Astrocyte (in vitro differentiated cells and primary cell): ENCODE data around the gene SERPINB13. TPM values are rescaled to one million over a fixed set of nuclear protein-coding genes. Genes with fewer than 3 reads are reported as not detected.
"Not testable (repeated sequence)": the region's sequence is repeated elsewhere in the genome, so short reads cannot be mapped to it uniquely, and the experiment has no call there.

Experiments
- DNase-seq: peaks from one replicate; pipeline ENCODE4 v3.0.0-alpha.2; 2010; ENCODE audit warnings: low read depth
- FAIRE-seq: peaks from 2 replicates; lab custom pipeline; 2011; peaks lifted over from hg19 to GRCh38; lab: Jason Lieb, UNC
- H2AFZ ChIP-seq: 2 replicates; pipeline ENCODE4 v1.6.0; 2012; ENCODE audit warnings: low read depth, low read length, inconsistent platforms
- H3K27ac ChIP-seq: 2 replicates; pipeline ENCODE4 v1.5.1; 2011; ENCODE audit warnings: low read depth, low read length, inconsistent platforms
- H3K27me3 ChIP-seq: 2 replicates; pipeline ENCODE4 v1.6.0; 2011; ENCODE audit warnings: low read length, inconsistent platforms; ENCODE audit not compliant: insufficient read depth
- H3K36me3 ChIP-seq: 2 replicates; pipeline ENCODE4 v1.5.1; 2011; ENCODE audit warnings: low read length, inconsistent platforms; ENCODE audit not compliant: insufficient read depth
- H3K4me1 ChIP-seq: 2 replicates; pipeline ENCODE4 v1.5.1; 2011; ENCODE audit warnings: low read length, inconsistent platforms; ENCODE audit not compliant: insufficient read depth
- H3K4me2 ChIP-seq: 2 replicates; pipeline ENCODE4 v1.6.0; 2012; ENCODE audit warnings: low read length, inconsistent platforms
- H3K4me3 ChIP-seq: 2 replicates; pipeline ENCODE4 v1.5.1; 2011; ENCODE audit warnings: low read depth, mild to moderate bottlenecking, low read length, inconsistent platforms; ENCODE audit not compliant: insufficient read depth
- H3K79me2 ChIP-seq: 2 replicates; pipeline ENCODE4 v1.6.0; 2012; ENCODE audit warnings: mild to moderate bottlenecking, low read length, inconsistent platforms; ENCODE audit not compliant: insufficient read depth
- H3K9ac ChIP-seq: 2 replicates; pipeline ENCODE4 v1.6.0; 2012; ENCODE audit warnings: mild to moderate bottlenecking, low read length, inconsistent platforms
- H3K9me3 ChIP-seq: 2 replicates; pipeline ENCODE4 v1.5.1; 2012; ENCODE audit warnings: low read depth, mild to moderate bottlenecking, low read length, inconsistent platforms; ENCODE audit not compliant: insufficient read depth
- H4K20me1 ChIP-seq: 2 replicates; pipeline ENCODE4 v1.6.0; 2012; ENCODE audit warnings: low read length, inconsistent platforms; ENCODE audit not compliant: insufficient read depth
- H3K27ac Mint-ChIP-seq: one replicate; pipeline ENCODE4 v1.8.0; 2021; ENCODE audit warnings: mild to moderate bottlenecking, mixed read lengths; ENCODE audit not compliant: unreplicated experiment
- H3K27me3 Mint-ChIP-seq: one replicate; pipeline ENCODE4 v1.8.0; 2021; ENCODE audit warnings: low read depth, mixed read lengths; ENCODE audit not compliant: unreplicated experiment
- H3K36me3 Mint-ChIP-seq: one replicate; pipeline ENCODE4 v1.8.0; 2021; ENCODE audit warnings: low read depth, mixed read lengths; ENCODE audit not compliant: unreplicated experiment
- H3K4me1 Mint-ChIP-seq: one replicate; pipeline ENCODE4 v1.8.0; 2021; ENCODE audit warnings: low read depth, mixed read lengths; ENCODE audit not compliant: unreplicated experiment
- H3K4me3 Mint-ChIP-seq: one replicate; pipeline ENCODE4 v1.8.0; 2021; ENCODE audit warnings: mild to moderate bottlenecking, moderate library complexity, mixed read lengths; ENCODE audit not compliant: unreplicated experiment
- H3K9me3 Mint-ChIP-seq: one replicate; pipeline ENCODE4 v1.8.0; 2021; ENCODE audit warnings: mild to moderate bottlenecking, mixed read lengths; ENCODE audit not compliant: unreplicated experiment
- CTCF ChIP-seq: IDR thresholded peaks from 2 replicates; pipeline ENCODE4 v1.5.1; 2011; ENCODE audit warnings: low read depth, mild to moderate bottlenecking, inconsistent platforms, low read length, moderate library complexity; ENCODE audit not compliant: insufficient read depth
- EZH2 ChIP-seq: IDR thresholded peaks from 2 replicates; pipeline ENCODE4 v1.6.1; 2012; ENCODE audit warnings: mild to moderate bottlenecking, low read length, inconsistent platforms; ENCODE audit not compliant: insufficient read depth
- total RNA-seq: library from RNA; stranded (reverse); gene quantifications from 2 replicates; pipeline ENCODE4 v1.2.1, GENCODE V29; 2021

SERPINB13 gene
- total RNA-seq, 1 donor from 2014 or later, result not detected

- Mint-ChIP-seq H3K27me3 (no peaks in the 10 kb centered on the region), H3K4me1 (no peaks in the 10 kb centered on the region), H3K27ac (no peak overlapping the region), H3K36me3 (no peaks in the 10 kb centered on the region), H3K4me3 (no peak overlapping the region), H3K9me3 (peaks cover 39% of the 10 kb centered on the region)
- no peaks in the 10 kb centered on the region for H4K20me1 ChIP-seq
- no peak overlapping the region for H3K27ac ChIP-seq
- TF ChIP-seq EZH2 (no peak), CTCF (no peak)
- FAIRE-seq (no peak), DNase-seq (no peak)
- no peaks in the 10 kb centered on the region for H3K36me3 ChIP-seq
- no peaks in the 10 kb centered on the region for H3K79me2 ChIP-seq
- H3K4me1 ChIP-seq, result no peaks in the 10 kb centered on the region
- no peak overlapping the region for H3K9ac ChIP-seq
- no peak overlapping the region for H3K4me3 ChIP-seq
- no peaks in the 10 kb centered on the region for H3K27me3 ChIP-seq
- H3K4me2 ChIP-seq, result no peak overlapping the region
- H3K9me3 ChIP-seq, result peaks cover 7% of the 10 kb centered on the region
- H2AFZ ChIP-seq, result no peak overlapping the region
These were observed 39.3 kb downstream of the SERPINB13 start for GRCh38 chr18:63626431-63626830.

- no peak for FAIRE-seq
- H3K4me3 ChIP-seq, result no peak overlapping the region
- H3K27ac ChIP-seq, result no peak overlapping the region
- H3K79me2 ChIP-seq, result no peaks in the 10 kb centered on the region
- H3K9ac ChIP-seq, result no peak overlapping the region
- H3K27me3 Mint-ChIP-seq, result no peaks in the 10 kb centered on the region
- H3K4me1 Mint-ChIP-seq, result no peaks in the 10 kb centered on the region
- H3K4me3 Mint-ChIP-seq, result no peak overlapping the region
- peaks cover 7% of the 10 kb centered on the region for H3K9me3 ChIP-seq
- no peak overlapping the region for H2AFZ ChIP-seq
- no peak overlapping the region for H3K4me2 ChIP-seq
- no peak for DNase-seq
- no peak for TF ChIP-seq EZH2
- TF ChIP-seq CTCF, result no peak
- no peaks in the 10 kb centered on the region for H3K36me3 ChIP-seq
- no peak overlapping the region for H3K27ac Mint-ChIP-seq
- peaks cover 43% of the 10 kb centered on the region for H3K9me3 Mint-ChIP-seq
- H3K4me1 ChIP-seq, result no peaks in the 10 kb centered on the region
- H4K20me1 ChIP-seq, result no peaks in the 10 kb centered on the region
- no peaks in the 10 kb centered on the region for H3K27me3 ChIP-seq
- no peaks in the 10 kb centered on the region for H3K36me3 Mint-ChIP-seq
These were observed 40.7 kb downstream of the SERPINB13 start for GRCh38 chr18:63627819-63628218.

- Histone ChIP-seq H3K9me3 (no peaks in the 10 kb centered on the region), H4K20me1 (no peaks in the 10 kb centered on the region), H2AFZ (no peak overlapping the region), H3K36me3 (no peaks in the 10 kb centered on the region), H3K4me1 (no peaks in the 10 kb centered on the region), H3K4me2 (no peak overlapping the region), H3K79me2 (no peaks in the 10 kb centered on the region), H3K27me3 (no peaks in the 10 kb centered on the region), H3K9ac (no peak overlapping the region), H3K4me3 (no peak overlapping the region), H3K27ac (no peak overlapping the region)
- peaks cover 7% of the 10 kb centered on the region for H3K4me1 Mint-ChIP-seq
- TF ChIP-seq CTCF (no peak), EZH2 (no peak)
- H3K27me3 Mint-ChIP-seq, result no peaks in the 10 kb centered on the region
- no peak overlapping the region for H3K4me3 Mint-ChIP-seq
- peaks cover under 1% of the 10 kb centered on the region for H3K9me3 Mint-ChIP-seq
- DNase-seq, result no peak
- H3K27ac Mint-ChIP-seq, result no peak overlapping the region
- no peaks in the 10 kb centered on the region for H3K36me3 Mint-ChIP-seq
- peak; percentile 58 for FAIRE-seq
These were observed 50.6 kb downstream of the SERPINB13 start for GRCh38 chr18:63637703-63638102.

- not testable (repeated sequence) for DNase-seq, H3K36me3 Mint-ChIP-seq, FAIRE-seq
These were observed 54.1 kb downstream of the SERPINB13 start for GRCh38 chr18:63641157-63641680.

More at GRCh38 chr18:63641157-63641680, 54.1 kb downstream of the SERPINB13 start:
- not testable (repeated sequence) for H3K9me3 Mint-ChIP-seq, H3K9me3 ChIP-seq, H3K27me3 ChIP-seq, H4K20me1 ChIP-seq, H3K36me3 ChIP-seq, H3K27ac ChIP-seq, H3K4me3 ChIP-seq, H3K9ac ChIP-seq, H3K4me2 ChIP-seq, H2AFZ ChIP-seq, H3K4me3 Mint-ChIP-seq, H3K27me3 Mint-ChIP-seq, H3K4me1 ChIP-seq, H3K79me2 ChIP-seq, H3K27ac Mint-ChIP-seq, H3K4me1 Mint-ChIP-seq
